ENCODE data around the gene OR6Y1.

Gene OR6Y1

GRCh38 chr1:158554352-158554751, at the start of gene OR6Y1:
TSS of gene OR6Y1 (minus strand) at chr1:158554405. CDS start at chr1:158548105, 6,300 bp downstream.
- in situ Hi-C loops (cut with MboI; ENCODE audit: low sequenced_read_pairs), result no loop called here

GRCh38 chr1:158600735-158601134, 46.5 kb upstream of the OR6Y1 start:
- in situ Hi-C loops (cut with MboI; ENCODE audit: low sequenced_read_pairs), result no loop called here

- in situ Hi-C loops (cut with MboI; ENCODE audit: low sequenced_read_pairs), result no loop called here
Measured at GRCh38 chr1:158586942-158587341, 32.7 kb upstream of the OR6Y1 start.

GRCh38 chr1:158583962-158584361, 29.8 kb upstream of the OR6Y1 start:
- in situ Hi-C loops (cut with MboI; ENCODE audit: low sequenced_read_pairs), result no loop called here

- in situ Hi-C loops (cut with MboI; ENCODE audit: low sequenced_read_pairs), result no loop called here
Measured at GRCh38 chr1:158579733-158580132, 25.5 kb upstream of the OR6Y1 start, which contains the start of gene OR10X1. TSS of gene OR10X1 (minus strand) at chr1:158579899. CDS start at chr1:158579899, 0 bp downstream.

- in situ Hi-C loops (cut with MboI; ENCODE audit: low sequenced_read_pairs), result no loop called here
Measured at GRCh38 chr1:158577561-158577960, 23.4 kb upstream of the OR6Y1 start.

GRCh38 chr1:158572226-158572625, 18.0 kb upstream of the OR6Y1 start:
- in situ Hi-C loops (cut with MboI; ENCODE audit: low sequenced_read_pairs), result no loop called here

- in situ Hi-C loops (cut with MboI; ENCODE audit: low sequenced_read_pairs), result no loop called here
Measured at GRCh38 chr1:158570480-158570879, 16.3 kb upstream of the OR6Y1 start, which contains the start of gene OR6P1. TSS of gene OR6P1 (minus strand) at chr1:158570580. CDS start at chr1:158563604, 6,976 bp downstream.

GRCh38 chr1:158564608-158565007, 10.4 kb upstream of the OR6Y1 start:
- in situ Hi-C loops (cut with MboI; ENCODE audit: low sequenced_read_pairs), result no loop called here

GRCh38 chr1:158563853-158564252, 9.6 kb upstream of the OR6Y1 start:
- in situ Hi-C loops (cut with MboI; ENCODE audit: low sequenced_read_pairs), result no loop called here

- in situ Hi-C loops (cut with MboI; ENCODE audit: low sequenced_read_pairs), result no loop called here
Measured at GRCh38 chr1:158559696-158560095, 5.5 kb upstream of the OR6Y1 start.

GRCh38 chr1:158552296-158552695, 1.9 kb downstream of the OR6Y1 start:
- in situ Hi-C loops (cut with MboI; ENCODE audit: low sequenced_read_pairs), result no loop called here

GRCh38 chr1:158547533-158547932, 6.7 kb downstream of the OR6Y1 start:
- in situ Hi-C loops (cut with MboI; ENCODE audit: low sequenced_read_pairs), result no loop called here

- in situ Hi-C loops (cut with MboI; ENCODE audit: low sequenced_read_pairs), result no loop called here
Measured at GRCh38 chr1:158537609-158538008, 16.6 kb downstream of the OR6Y1 start.

- in situ Hi-C loops (cut with MboI; ENCODE audit: low sequenced_read_pairs), result no loop called here
Measured at GRCh38 chr1:158534496-158534895, 19.7 kb downstream of the OR6Y1 start.

GRCh38 chr1:158527190-158527815, 26.9 kb downstream of the OR6Y1 start:
- in situ Hi-C loops (cut with MboI; ENCODE audit: low sequenced_read_pairs), result no loop called here

GRCh38 chr1:158521666-158522058, 32.5 kb downstream of the OR6Y1 start:
- in situ Hi-C loops (cut with MboI; ENCODE audit: low sequenced_read_pairs), result no loop called here

- in situ Hi-C loops (cut with MboI; ENCODE audit: low sequenced_read_pairs), result no loop called here
Measured at GRCh38 chr1:158520955-158521665, 33.1 kb downstream of the OR6Y1 start.

- in situ Hi-C loops (cut with MboI; ENCODE audit: low sequenced_read_pairs), result no loop called here
Measured at GRCh38 chr1:158520021-158520420, 34.2 kb downstream of the OR6Y1 start.

- in situ Hi-C loops (cut with MboI; ENCODE audit: low sequenced_read_pairs), result no loop called here
Measured at GRCh38 chr1:158516966-158517365, 37.2 kb downstream of the OR6Y1 start.

GRCh38 chr1:158509471-158510156, 44.6 kb downstream of the OR6Y1 start:
- in situ Hi-C loops (cut with MboI; ENCODE audit: low sequenced_read_pairs), result no loop called here

GRCh38 chr1:158507511-158507910, 46.7 kb downstream of the OR6Y1 start:
- in situ Hi-C loops (cut with MboI; ENCODE audit: low sequenced_read_pairs), result no loop called here
